Esophagus squamous epithelium (tissue), 5 donors: ENCODE results near the gene ACER3. TPM values are rescaled to one million over a fixed set of nuclear protein-coding genes. Genes with fewer than 3 reads are reported as not detected.
A peak's percentile ranks its signal among the peaks of the same experiment; 100 is the strongest.

ENCODE experiments used
- DNase-seq: peaks from one replicate; lab custom pipeline; 2025; lab: John Stamatoyannopoulos, UW
- H3K27ac ChIP-seq, 4 donors: fragments of 200-600 bp; sonication (generic); one replicate each; pipeline ENCODE4 v1.5.1; 2016 to 2019; ENCODE audit warnings: mild to moderate bottlenecking in 1 of 4
- H3K27me3 ChIP-seq, 4 donors: fragments of 200-600 bp; sonication (generic); 1 replicate in 3 of 4; 2 replicates in 1 of 4; pipeline versions ENCODE4 v1.5.1 to v1.6.0; 2017 to 2021; ENCODE audit warnings: antibody characterized with exemption in 1 of 4
- H3K36me3 ChIP-seq, 3 donors: fragments of 200-600 bp; sonication (generic); one replicate each; pipeline ENCODE4 v1.5.1; 2016 to 2019
- H3K4me1 ChIP-seq, 3 donors: fragments of 200-600 bp; sonication (generic); one replicate each; pipeline ENCODE4 v1.5.1; 2017 to 2019
- H3K4me3 ChIP-seq, 4 donors: fragments of 200-600 bp; sonication (generic); 1 replicate in 3 of 4; 2 replicates in 1 of 4; pipeline ENCODE4 v1.5.1; 2016 to 2019; ENCODE audit warnings: mild to moderate bottlenecking in 2 of 4, moderate library complexity in 1 of 4
- H3K9me3 ChIP-seq, 3 donors: fragments of 200-600 bp; sonication (generic); one replicate each; pipeline ENCODE4 v1.5.1; 2016 to 2019
- CTCF ChIP-seq, 6 experiments: fragments of 450-650 bp in 4 of 6; fragments of 200-600 bp in 2 of 6; sonication (generic) in 2 of 6; IDR thresholded peaks; one replicate each; pipeline ENCODE4 v1.5.1; 2016 to 2019; ENCODE audit warnings: antibody characterized with exemption in 6 of 6, mild to moderate bottlenecking in 4 of 6, moderate library complexity in 4 of 6
- POLR2A ChIP-seq, 4 donors: fragments of 450-650 bp; IDR thresholded peaks; one replicate each; pipeline ENCODE4 v1.6.1; 2017; ENCODE audit warnings: antibody characterized with exemption in 4 of 4, mild to moderate bottlenecking in 4 of 4, moderate library complexity in 3 of 4
- WGBS, 2 donors: methylation state at CpG; one replicate each; pipeline ENCODE4 v1.1.5; 2018; 5-methylcytosine and 5-hydroxymethylcytosine counted together
- intact Hi-C: fragments of 100-400 bp; cut with DNase I; formaldehyde crosslinking; loops from one replicate; pipeline ENCODE4 v1.15.0; 2022
- total RNA-seq, 4 donors: library from RNA; depleted of rRNA; stranded (reverse); fragments of >200 nt; gene quantifications; one replicate each; pipeline ENCODE4 v1.1.0, GENCODE V29; 2016
- donor health status: DM: yes; HTN: yes; CAD: no.

The ACER3 gene
- total RNA-seq, 4 donors from 2014 or later, result 9.9 to 34.2 (median 23.3) TPM

GRCh38 chr11:77063407-77063806 lies 202.7 kb downstream of the ACER3 start:
- DNase-seq, result no peak
- peaks cover 4 to 28% (median 16%) of the 10 kb centered on the region in 3 donors for H3K4me1 ChIP-seq
- TF ChIP-seq CTCF (IDR thresholded peaks at IDR 0.05) (no peak), POLR2A (IDR thresholded peaks at IDR 0.05) (no peak)
- 78 to 100% methylated on average over 1 of the region's 1 CpG for WGBS, 2 donors
- no peaks in the 10 kb centered on the region for H3K27me3 ChIP-seq
- H3K27ac ChIP-seq, result no peak overlapping the region
- H3K36me3 ChIP-seq, result no peaks in the 10 kb centered on the region
- intact Hi-C loops, result no loop called here
- no peak overlapping the region for H3K4me3 ChIP-seq
- no peaks in the 10 kb centered on the region for H3K9me3 ChIP-seq

- no peak for DNase-seq
- TF ChIP-seq POLR2A (IDR thresholded peaks at IDR 0.05), result no peak
- no peak for TF ChIP-seq CTCF (IDR thresholded peaks at IDR 0.05)
- Histone ChIP-seq H3K4me1 (peaks cover 4 to 33% (median 19%) of the 10 kb centered on the region in 3 donors), H3K27me3 (no peaks in the 10 kb centered on the region), H3K27ac (no peak overlapping the region), H3K4me3 (no peak overlapping the region), H3K9me3 (no peaks in the 10 kb centered on the region), H3K36me3 (no peaks in the 10 kb centered on the region)
- WGBS, 2 donors, result 93 to 100% methylated on average over 1 to 4 of the region's 4 CpGs
- intact Hi-C loops, result no loop called here
Observed at GRCh38 chr11:77063861-77064260, 203.1 kb downstream of the ACER3 start.

GRCh38 chr11:77064648-77065217 lies 204.0 kb downstream of the ACER3 start:
- Histone ChIP-seq H3K27ac (no peak overlapping the region), H3K36me3 (no peaks in the 10 kb centered on the region), H3K4me1 (peaks cover 4 to 39% (median 19%) of the 10 kb centered on the region in 3 donors), H3K4me3 (no peak overlapping the region), H3K27me3 (no peaks in the 10 kb centered on the region), H3K9me3 (no peaks in the 10 kb centered on the region)
- intact Hi-C loops, result no loop called here
- TF ChIP-seq CTCF (IDR thresholded peaks at IDR 0.05), result no peak
- TF ChIP-seq POLR2A (IDR thresholded peaks at IDR 0.05), result no peak
- DNase-seq, result no peak
- WGBS, 2 donors, result 84 to 94% methylated on average over 3 of the region's 4 CpGs

GRCh38 chr11:77065878-77066228 lies 205.1 kb downstream of the ACER3 start:
- Histone ChIP-seq H3K9me3 (no peaks in the 10 kb centered on the region), H3K27ac (peak overlapping the region; percentile 76 to 95 (median 90)), H3K4me3 (peak overlapping the region; percentile 61 to 84 (median 77)), H3K27me3 (no peaks in the 10 kb centered on the region), H3K4me1 (peaks cover 4 to 39% (median 19%) of the 10 kb centered on the region in 3 donors), H3K36me3 (no peaks in the 10 kb centered on the region)
- 28 to 54% methylated on average over 3 to 13 of the region's 14 CpGs for WGBS, 2 donors
- DNase-seq, result no peak
- intact Hi-C loops, result no loop called here
- TF ChIP-seq CTCF (IDR thresholded peaks at IDR 0.05) (no peak), POLR2A (IDR thresholded peaks at IDR 0.05) (no peak)

GRCh38 chr11:77066229-77067042 lies 205.7 kb downstream of the ACER3 start, which contains the start of gene CAPN5:
Gene CAPN5, plus strand, starts transcription at chr11:77066971. Its CDS starts 17,916 bp downstream, at chr11:77084887.
- H3K4me1 ChIP-seq, result peaks cover 4 to 44% (median 19%) of the 10 kb centered on the region in 3 donors
- TF ChIP-seq CTCF (IDR thresholded peaks at IDR 0.05), result peak in 4 of 6 experiments; percentile 35 to 60 (median 50)
- TF ChIP-seq POLR2A (IDR thresholded peaks at IDR 0.05), result peak in 3 of 4 donors; percentile 16 to 87 (median 63)
- intact Hi-C loops, result no loop called here
- no peaks in the 10 kb centered on the region for H3K9me3 ChIP-seq
- H3K27ac ChIP-seq, result peak within 1 kb of the TSS; percentile 76 to 95 (median 90)
- WGBS, 2 donors, result 0 to 20% methylated on average over 1 to 2 of the region's 69 CpGs
- H3K27me3 ChIP-seq, result no peaks in the 10 kb centered on the region
- H3K4me3 ChIP-seq, result peak within 1 kb of the TSS; percentile 61 to 84 (median 77)
- no peaks in the 10 kb centered on the region for H3K36me3 ChIP-seq
- peak; percentile 36 for DNase-seq
